ENCODE results near the gene DHRS11. TPM values are rescaled to one million over a fixed set of nuclear protein-coding genes. Genes with fewer than 3 reads are reported as not detected.

Gene DHRS11
- polyA plus RNA-seq, 1 of the 3 experiments (the other 2 are of a cell fraction), result 31.6 TPM

GRCh38 chr17:36592716-36593321 is 1.1 kb downstream of the DHRS11 start:
- no peaks in the 10 kb centered on the region for H3K9me2 ChIP-seq
- H3K9me3 ChIP-seq, result no peaks in the 10 kb centered on the region
- no peak overlapping the region for H3K27ac ChIP-seq (ENCODE audit: low read depth in 2 of 2, low read length in 1 of 2)
- H3K4me3 ChIP-seq (ENCODE audit: low read depth in 2 of 2, low read length in 1 of 2), result peak overlapping the region; percentile 83 to 89
- ChIA-PET CTCF (interaction anchor here (0.7 to 3.4 kb wide), 5 partner anchors 8 to 780 kb away, joined by 3 to 15 read pairs (median 4); partner anchors contain the start of gene MRM1), POLR2A (interaction anchor here (2.8 kb wide), 1 partner anchor 8 kb away, joined by 16 read pairs; the partner anchor contains the start of gene MRM1)
- peak overlapping the region; percentile 79 for H3K9ac ChIP-seq
- 33% methylated on average over 4 of the region's 4 CpGs for WGBS (ENCODE audit: low lambda C conversion rate)
- H2AFZ ChIP-seq (ENCODE audit: low read depth), result 0 out of 2 replicates have a peak overlapping the region, but pooled peaks have one; percentile 23
- peaks cover 0 to 15% of the 10 kb centered on the region in 2 experiments; a peak in 1 of 4 replicates for H3K4me1 ChIP-seq (ENCODE audit: control insufficient read depth in 1 of 2, insufficient read depth in 2 of 2, low read depth in 1 of 2, low read length in 1 of 2)
- peak overlapping the region; percentile 97 for H3K4me2 ChIP-seq
- H4K20me1 ChIP-seq (ENCODE audit: insufficient read depth), result no peaks in the 10 kb centered on the region
- H3F3A ChIP-seq (replicated peaks; ENCODE audit: insufficient read depth), result peaks cover 28% of the 10 kb centered on the region
- peaks cover 17 to 28% of the 10 kb centered on the region in 2 experiments for H3K36me3 ChIP-seq (replicated peaks in 1 of 2; ENCODE audit: control insufficient read depth in 1 of 2, insufficient read depth in 2 of 2, low read length in 1 of 2)
- DNase-seq, result no peak
- H3K79me2 ChIP-seq (ENCODE audit: insufficient read depth), result peaks cover 13% of the 10 kb centered on the region; the same call in 1 of the 2 replicates
- TF ChIP-seq SIN3A (IDR thresholded peaks at IDR 0.05; ENCODE audit: borderline replicate concordance, low read depth, low read length) (no peak), RCOR1 (IDR thresholded peaks at IDR 0.05; ENCODE audit: low read length) (no peak), IRF3 (IDR thresholded peaks at IDR 0.05; ENCODE audit: low read depth, low read length) (no peak), RAD21 (IDR thresholded peaks at IDR 0.05; ENCODE audit: low read length) (no peak), YY1 (IDR thresholded peaks at IDR 0.05; ENCODE audit: low read depth) (no peak), MEF2A (IDR thresholded peaks at IDR 0.05; ENCODE audit: borderline replicate concordance, low read depth) (no peak)
- no peaks in the 10 kb centered on the region for H3K27me3 ChIP-seq (ENCODE audit: insufficient read depth)

- H3K9ac ChIP-seq, result no peak overlapping the region
- 94% methylated on average over 8 of the region's 8 CpGs for WGBS (ENCODE audit: low lambda C conversion rate)
- H4K20me1 ChIP-seq (ENCODE audit: insufficient read depth), result no peaks in the 10 kb centered on the region
- DNase-seq, result no peak
- peaks cover 0 to 15% of the 10 kb centered on the region in 2 experiments; a peak in 1 of 4 replicates for H3K4me1 ChIP-seq (ENCODE audit: control insufficient read depth in 1 of 2, insufficient read depth in 2 of 2, low read depth in 1 of 2, low read length in 1 of 2)
- no peak overlapping the region for H3K4me3 ChIP-seq (ENCODE audit: low read depth in 2 of 2, low read length in 1 of 2)
- no peaks in the 10 kb centered on the region for H3K9me3 ChIP-seq
- H3K79me2 ChIP-seq (ENCODE audit: insufficient read depth), result peaks cover 13% of the 10 kb centered on the region; the same call in 1 of the 2 replicates
- no peaks in the 10 kb centered on the region for H3K9me2 ChIP-seq
- ChIA-PET CTCF (interaction anchor here (2.2 to 3.4 kb wide), 2 partner anchors 9 to 11 kb away, joined by 4 to 15 read pairs; no protein-coding TSS in a partner anchor), POLR2A (interaction anchor here (2.8 kb wide), 1 partner anchor 7 kb away, joined by 16 read pairs; the partner anchor contains the start of gene MRM1)
- H3F3A ChIP-seq (replicated peaks; ENCODE audit: insufficient read depth), result peaks cover 21% of the 10 kb centered on the region
- no peaks in the 10 kb centered on the region for H3K27me3 ChIP-seq (ENCODE audit: insufficient read depth)
- peaks cover 11 to 28% of the 10 kb centered on the region in 2 experiments for H3K36me3 ChIP-seq (replicated peaks in 1 of 2; ENCODE audit: control insufficient read depth in 1 of 2, insufficient read depth in 2 of 2, low read length in 1 of 2)
- no peak overlapping the region for H3K27ac ChIP-seq (ENCODE audit: low read depth in 2 of 2, low read length in 1 of 2)
- H2AFZ ChIP-seq (ENCODE audit: low read depth), result no peak overlapping the region
- TF ChIP-seq FOXM1 (IDR thresholded peaks at IDR 0.05; ENCODE audit: low read depth) (no peak), FOSL2 (IDR thresholded peaks at IDR 0.05; ENCODE audit: borderline replicate concordance, low read depth) (no peak), POLR2AphosphoS5 (IDR thresholded peaks at IDR 0.05; ENCODE audit: low read depth, low read length) (no peak), NRF1 (IDR thresholded peaks at IDR 0.05; ENCODE audit: low read depth, low read length) (no peak), JUND (IDR thresholded peaks at IDR 0.05) (no peak), ELF1 (IDR thresholded peaks at IDR 0.05) (no peak), RCOR1 (IDR thresholded peaks at IDR 0.05; ENCODE audit: low read length) (no peak), NFIC (IDR thresholded peaks at IDR 0.05; ENCODE audit: borderline replicate concordance) (no peak), MAX (IDR thresholded peaks at IDR 0.05; ENCODE audit: low read depth) (no peak), CHD2 (IDR thresholded peaks at IDR 0.05; ENCODE audit: low read length, partially characterized antibody) (no peak)
- H3K4me2 ChIP-seq, result no peak overlapping the region
These were observed 2.1 kb downstream of the DHRS11 start for GRCh38 chr17:36593656-36594316.
